ENCODE data around the gene R3HDM1.

- no peak for TF ChIP-seq TAF1 (IDR thresholded peaks at IDR 0.05; ENCODE audit: low read depth)
- no peak for TF ChIP-seq CTCF (IDR thresholded peaks at IDR 0.05; ENCODE audit: poor library complexity, severe bottlenecking)
- no peak for TF ChIP-seq EZH2 (IDR thresholded peaks at IDR 0.05; ENCODE audit: borderline replicate concordance, insufficient read depth, low read length, poor library complexity, severe bottlenecking)
- TF ChIP-seq POLR2AphosphoS5 (IDR thresholded peaks at IDR 0.05) = no peak
- no peak for TF ChIP-seq REST (IDR thresholded peaks at IDR 0.05; ENCODE audit: borderline replicate concordance)
- TF ChIP-seq SMC3 (conservative IDR thresholded peaks at IDR 0.05; ENCODE audit: poor library complexity) = no peak
Observed at GRCh38 chr2:135494503-135494902, 36.8 kb upstream of the R3HDM1 start.
